GM10266 (cell line): ENCODE measurements around the gene SIN3B.

Source experiments
- DNase-seq: peaks from one replicate; pipeline ENCODE4 v3.0.0; 2012; ENCODE audit errors: extremely low spot score
- CTCF ChIP-seq: IDR thresholded peaks from 2 replicates; pipeline ENCODE4 v1.5.1; 2012; ENCODE audit warnings: mild to moderate bottlenecking, low read depth; ENCODE audit not compliant: control insufficient read depth, insufficient read depth; ENCODE audit errors: missing control alignments

Gene SIN3B

GRCh38 chr19:16899566-16900075 is 70.4 kb downstream of the SIN3B start:
- peak; percentile 83 for DNase-seq
- TF ChIP-seq CTCF = peak; percentile 77

GRCh38 chr19:16901491-16902175 is 72.4 kb downstream of the SIN3B start:
- TF ChIP-seq CTCF = no peak

GRCh38 chr19:16902545-16902944 is 73.3 kb downstream of the SIN3B start:
- no peak for DNase-seq
- TF ChIP-seq CTCF = no peak

More at GRCh38 chr19:16901491-16902175, 72.4 kb downstream of the SIN3B start:
- DNase-seq = no peak

GRCh38 chr19:16903347-16903746 is 74.1 kb downstream of the SIN3B start:
- no peak for TF ChIP-seq CTCF

GRCh38 chr19:16904599-16904998 is 75.4 kb downstream of the SIN3B start:
- TF ChIP-seq CTCF = no peak
- DNase-seq = no peak

More at GRCh38 chr19:16903347-16903746, 74.1 kb downstream of the SIN3B start:
- no peak for DNase-seq

GRCh38 chr19:16908759-16909158 is 79.6 kb downstream of the SIN3B start:
- no peak for DNase-seq

More at GRCh38 chr19:16908759-16909158, 79.6 kb downstream of the SIN3B start:
- TF ChIP-seq CTCF = no peak
